GM21619 (cell line): ENCODE data around the gene SRP9.
"Not testable (repeated sequence)": the region's sequence is repeated elsewhere in the genome, so short reads cannot be mapped to it uniquely, and the experiment has no call there.

Source experiments
- ATAC-seq: cut with Tn5 transposase; IDR thresholded peaks from one replicate; pipeline ENCODE4 v1.9.1; 2021; ENCODE audit not compliant: unreplicated experiment

The SRP9 gene

DNA sequence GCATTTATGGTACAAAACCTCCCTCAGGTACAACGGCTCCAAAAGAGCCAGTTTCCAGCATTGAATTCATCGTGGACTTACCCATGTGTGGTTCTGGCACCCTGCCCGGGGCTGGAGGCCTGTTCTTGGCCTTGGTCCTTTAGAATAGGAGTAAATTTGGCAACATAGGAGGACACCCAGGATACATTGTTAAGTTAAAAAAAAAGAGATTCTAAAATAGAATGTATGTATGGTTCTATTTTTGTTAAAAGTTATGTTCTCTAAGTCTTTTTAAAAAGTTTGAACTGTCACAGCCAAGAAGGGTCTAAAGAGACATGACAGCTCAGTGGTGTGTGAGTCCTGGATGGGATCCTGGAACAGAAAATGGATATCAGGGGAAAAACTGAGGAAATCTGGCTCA lies 58.2 kb downstream of the SRP9 start:
- no peak for ATAC-seq

DNA sequence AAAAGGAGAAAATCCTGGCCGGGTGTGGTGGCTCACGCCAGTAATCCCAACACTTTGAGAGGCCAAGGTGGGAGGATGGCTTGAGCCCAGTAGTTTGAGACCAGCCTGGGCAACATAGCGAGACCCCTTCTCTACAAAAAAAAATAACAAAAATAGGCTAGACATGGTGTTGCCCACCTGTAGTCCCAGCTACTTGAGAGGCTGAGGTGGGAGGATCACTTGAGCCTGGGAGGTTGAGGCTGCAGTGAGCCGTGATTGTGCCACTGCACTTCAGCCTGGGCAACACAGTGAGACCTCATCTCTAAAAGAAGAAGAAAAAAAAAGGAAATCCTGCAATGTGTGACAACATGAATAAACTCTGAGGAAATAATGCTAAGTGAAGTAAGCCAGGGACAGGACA lies 58.7 kb downstream of the SRP9 start:
- ATAC-seq, result not testable (repeated sequence)

DNA sequence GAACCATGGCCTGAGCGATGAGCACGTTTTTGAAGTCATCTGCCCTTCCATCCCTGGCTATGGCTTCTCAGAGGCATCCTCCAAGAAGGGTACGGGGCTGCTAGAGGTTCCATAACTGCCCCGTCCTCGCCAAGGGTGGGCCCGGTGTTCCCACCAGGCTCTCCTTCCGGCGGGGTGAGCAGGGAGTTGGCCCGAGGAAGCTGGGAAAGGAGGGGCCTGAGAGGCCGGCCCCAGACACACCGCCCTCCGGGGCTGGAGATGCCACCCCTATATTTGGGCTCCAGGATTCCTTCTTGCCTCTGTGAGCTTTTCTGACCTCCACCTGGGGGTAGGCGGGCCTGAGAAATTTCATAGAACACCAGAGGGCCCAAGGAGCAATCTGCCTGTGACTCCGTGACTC lies 61.2 kb downstream of the SRP9 start:
- no peak for ATAC-seq
